NT2/D1 (cell line): ENCODE results near the gene PDE6G.

Experiments
- DNase-seq: peaks from one replicate; pipeline ENCODE4 v3.0.0-alpha.2; 2011; ENCODE audit warnings: low read depth, low spot score
- H3K27me3 ChIP-seq: 2 replicates; pipeline ENCODE4 v1.6.0; 2011; ENCODE audit warnings: mild to moderate bottlenecking; ENCODE audit not compliant: insufficient read length, insufficient read depth
- H3K36me3 ChIP-seq: 2 replicates; pipeline ENCODE4 v1.6.1; 2011; ENCODE audit warnings: mild to moderate bottlenecking, low read length, mixed read lengths; ENCODE audit not compliant: insufficient read depth, insufficient read length
- H3K4me1 ChIP-seq: 2 replicates; pipeline ENCODE4 v1.5.1; 2011; ENCODE audit not compliant: insufficient read depth, insufficient read length
- H3K4me3 ChIP-seq: 2 replicates; pipeline ENCODE4 v1.5.1; 2011; ENCODE audit warnings: low read depth; ENCODE audit not compliant: insufficient read length
- H3K9ac ChIP-seq: 2 replicates; pipeline ENCODE4 v1.6.0; 2011; ENCODE audit warnings: low read depth; ENCODE audit not compliant: insufficient read length
- H3K9me3 ChIP-seq: 2 replicates; pipeline ENCODE4 v1.5.1; 2011; ENCODE audit warnings: mild to moderate bottlenecking, low read length; ENCODE audit not compliant: insufficient read depth
- SUZ12 ChIP-seq: IDR thresholded peaks from 2 replicates; pipeline ENCODE4 v1.6.1; 2011; ENCODE audit not compliant: insufficient read length, insufficient read depth; ENCODE audit errors: extremely low read depth
- YY1 ChIP-seq: IDR thresholded peaks from 2 replicates; pipeline ENCODE4 v1.6.1; 2011; ENCODE audit not compliant: insufficient read length, insufficient read depth
- ZNF274 ChIP-seq: IDR thresholded peaks from 2 replicates; pipeline ENCODE4 v1.6.1; 2011; ENCODE audit warnings: mild to moderate bottlenecking, low read depth, low read length

PDE6G gene

DNA sequence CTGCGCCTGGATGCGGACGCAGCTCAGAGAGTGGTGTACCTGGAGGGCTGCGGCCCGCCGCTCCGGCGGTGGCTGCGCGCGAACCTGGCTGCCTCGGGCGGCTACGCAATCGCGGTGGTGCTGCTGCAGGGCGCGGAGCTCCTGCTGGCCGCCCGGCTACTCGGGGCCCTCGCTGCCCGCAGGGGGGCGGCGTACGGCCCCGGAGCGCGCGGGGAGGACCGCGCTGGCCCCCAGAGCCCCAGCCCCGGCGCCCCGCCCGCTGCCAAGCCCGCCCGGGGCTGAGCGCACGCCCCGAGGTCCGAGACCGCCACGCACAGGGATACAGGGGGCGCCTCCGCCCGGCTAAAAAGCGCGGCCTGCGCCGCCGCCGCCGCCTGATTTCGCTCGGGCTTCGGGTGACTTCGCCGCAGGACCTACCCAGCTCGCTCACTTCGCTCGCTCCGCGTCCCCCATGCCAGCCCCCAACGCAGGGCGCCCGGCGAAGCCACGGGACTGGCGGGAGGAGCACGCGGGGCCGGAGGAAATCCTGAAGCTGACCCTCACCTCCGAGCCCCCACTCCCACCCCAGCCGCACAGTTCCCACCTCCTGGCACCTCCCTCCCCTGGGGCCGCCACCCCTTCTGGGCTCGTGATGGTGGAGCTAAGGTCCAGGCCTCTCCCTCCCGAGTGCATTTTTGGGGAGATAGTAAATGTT is 8.2 kb downstream of the PDE6G start:
- Histone ChIP-seq H3K4me3 (peak overlapping the region; percentile 27), H3K9ac (peak overlapping the region; percentile 53), H3K9me3 (no peaks in the 10 kb centered on the region), H3K36me3 (no peaks in the 10 kb centered on the region), H3K4me1 (peaks cover 31% of the 10 kb centered on the region), H3K27me3 (peaks cover 15% of the 10 kb centered on the region)
- no peak for TF ChIP-seq ZNF274
- TF ChIP-seq SUZ12 = no peak
- no peak for DNase-seq

DNA sequence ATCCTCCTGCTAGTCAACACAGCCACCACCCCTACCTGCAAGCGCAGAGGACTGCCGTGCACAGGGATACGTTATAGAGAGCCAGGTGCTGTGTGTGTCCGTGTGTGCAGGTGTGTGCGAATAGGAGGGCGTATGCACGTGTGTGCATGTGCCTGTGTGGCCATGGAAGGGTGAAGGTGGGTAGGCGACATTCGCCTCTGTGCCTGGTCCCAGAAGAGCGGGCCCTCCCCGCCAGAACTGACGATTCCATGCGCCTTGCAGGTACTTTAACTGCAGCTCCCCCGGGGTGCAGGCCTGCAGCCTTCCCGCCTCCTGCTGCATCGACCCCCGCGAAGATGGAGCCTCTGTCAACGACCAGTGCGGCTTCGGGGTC is 8.7 kb downstream of the PDE6G start:
- no peak for DNase-seq
- TF ChIP-seq SUZ12 (no peak), ZNF274 (no peak)
- peaks cover 15% of the 10 kb centered on the region for H3K27me3 ChIP-seq
- peak overlapping the region; percentile 53 for H3K9ac ChIP-seq
- H3K9me3 ChIP-seq = no peaks in the 10 kb centered on the region
- peak overlapping the region; percentile 27 for H3K4me3 ChIP-seq
- peaks cover 30% of the 10 kb centered on the region for H3K4me1 ChIP-seq
- no peaks in the 10 kb centered on the region for H3K36me3 ChIP-seq

DNA sequence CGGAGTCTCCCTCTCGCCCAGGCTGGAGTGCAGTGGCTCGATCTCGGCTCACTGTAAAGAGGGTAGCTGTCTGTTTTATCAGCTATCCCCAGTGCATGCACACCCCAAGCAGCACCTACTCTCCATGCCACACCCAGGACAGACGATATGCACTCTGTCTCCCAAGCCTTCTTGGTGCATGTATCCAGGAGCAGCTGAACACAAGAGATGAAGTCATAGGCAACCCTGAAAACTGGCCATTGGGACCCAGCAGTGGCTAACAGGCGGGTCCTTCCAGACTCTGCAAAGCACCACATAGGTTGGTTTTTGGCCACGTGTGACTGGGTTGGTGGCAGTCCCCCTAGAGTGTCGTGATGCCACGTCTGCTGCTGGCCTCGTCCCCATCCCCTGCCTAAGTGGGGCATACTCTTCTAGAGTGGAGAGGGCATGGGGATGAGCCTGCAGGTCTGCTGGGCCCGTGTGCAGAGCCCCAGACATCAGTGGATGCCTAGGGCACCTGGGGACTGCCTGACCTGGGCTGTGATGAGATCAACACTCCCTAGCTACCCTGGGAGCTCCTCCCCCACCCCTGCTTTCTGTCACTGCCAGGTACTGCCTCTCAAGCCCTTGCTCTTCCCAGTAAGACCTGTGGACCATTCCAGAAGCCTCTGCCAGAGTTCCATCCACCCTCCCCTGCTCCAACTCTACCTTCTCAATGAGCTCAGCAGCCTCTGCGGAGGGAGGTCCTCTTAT is 9.3 kb downstream of the PDE6G start:
- Histone ChIP-seq H3K36me3 (no peaks in the 10 kb centered on the region), H3K4me1 (peaks cover 35% of the 10 kb centered on the region), H3K27me3 (peaks cover 15% of the 10 kb centered on the region), H3K9me3 (no peaks in the 10 kb centered on the region), H3K9ac (peak overlapping the region; percentile 53), H3K4me3 (no peak overlapping the region)
- DNase-seq = no peak
- TF ChIP-seq SUZ12 = no peak
- no peak for TF ChIP-seq YY1
- TF ChIP-seq ZNF274 = no peak

DNA sequence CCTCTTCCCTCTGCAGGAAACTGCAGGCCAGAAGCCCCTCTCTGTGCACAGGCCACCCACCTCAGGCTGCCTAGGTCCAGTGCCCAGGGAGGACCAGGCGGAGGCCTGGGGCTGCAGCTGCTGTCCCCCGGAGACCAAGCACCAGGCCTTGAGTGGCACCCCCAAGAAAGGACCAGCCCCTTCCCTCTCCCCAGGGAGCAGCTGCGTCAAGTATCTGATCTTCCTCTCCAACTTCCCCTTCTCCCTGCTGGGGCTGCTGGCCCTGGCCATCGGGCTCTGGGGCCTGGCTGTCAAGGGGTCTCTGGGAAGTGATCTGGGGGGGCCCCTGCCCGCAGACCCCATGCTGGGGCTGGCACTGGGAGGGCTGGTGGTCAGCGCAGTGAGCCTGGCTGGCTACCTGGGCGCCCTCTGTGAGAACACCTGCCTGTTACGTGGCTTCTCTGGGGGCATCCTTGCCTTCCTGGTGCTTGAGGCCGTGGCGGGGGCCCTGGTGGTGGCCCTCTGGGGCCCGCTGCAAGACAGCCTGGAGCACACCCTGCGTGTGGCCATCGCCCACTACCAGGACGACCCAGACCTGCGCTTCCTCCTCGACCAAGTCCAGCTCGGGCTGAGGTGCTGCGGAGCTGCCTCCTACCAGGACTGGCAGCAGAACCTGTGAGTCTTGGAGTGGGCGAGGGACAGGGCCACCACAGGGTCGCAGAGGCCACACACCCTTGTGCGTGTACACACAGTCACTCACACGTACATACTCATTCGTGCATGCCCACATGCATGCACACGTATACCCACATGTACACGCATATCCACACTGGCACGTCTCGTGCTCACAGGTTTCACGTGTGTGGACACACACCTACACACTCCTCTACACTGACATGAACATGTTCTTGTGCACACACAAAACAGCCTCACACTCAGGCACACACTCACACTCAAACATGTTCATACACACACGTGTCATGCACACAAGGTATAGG is 11.1 kb downstream of the PDE6G start:
- peaks cover 15% of the 10 kb centered on the region for H3K27me3 ChIP-seq
- H3K4me3 ChIP-seq = no peak overlapping the region
- peaks cover 20% of the 10 kb centered on the region for H3K4me1 ChIP-seq
- no peak overlapping the region for H3K9ac ChIP-seq
- H3K36me3 ChIP-seq = no peaks in the 10 kb centered on the region
- no peak for DNase-seq
- no peaks in the 10 kb centered on the region for H3K9me3 ChIP-seq
- TF ChIP-seq YY1 = no peak

DNA sequence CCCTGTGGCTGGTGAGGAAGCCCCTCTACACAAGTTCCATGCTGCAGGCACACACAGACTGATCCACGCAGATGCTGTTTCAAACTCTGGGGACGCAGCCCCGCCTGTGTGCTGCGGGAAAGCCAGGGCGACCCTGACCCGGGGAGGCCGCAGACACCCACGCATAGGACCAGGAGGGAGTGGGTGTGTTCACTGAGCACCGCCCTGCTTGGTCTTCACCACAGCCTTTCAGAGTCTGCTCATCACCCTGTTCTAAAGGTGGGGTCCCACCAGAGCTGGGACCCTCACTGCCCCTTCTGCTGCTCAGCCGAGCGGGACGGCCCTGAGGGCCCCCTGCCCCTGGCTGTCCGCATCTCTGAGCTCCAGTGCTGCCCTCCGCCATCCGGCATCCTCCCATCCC is 11.8 kb downstream of the PDE6G start:
- H3K4me3 ChIP-seq = no peak overlapping the region
- H3K4me1 ChIP-seq = peaks cover 19% of the 10 kb centered on the region
- H3K9me3 ChIP-seq = no peaks in the 10 kb centered on the region
- H3K36me3 ChIP-seq = no peaks in the 10 kb centered on the region
- TF ChIP-seq ZNF274 = no peak
- no peak for TF ChIP-seq SUZ12
- TF ChIP-seq YY1 = no peak
- no peak for DNase-seq
- H3K9ac ChIP-seq = no peak overlapping the region
- H3K27me3 ChIP-seq = peaks cover 15% of the 10 kb centered on the region

DNA sequence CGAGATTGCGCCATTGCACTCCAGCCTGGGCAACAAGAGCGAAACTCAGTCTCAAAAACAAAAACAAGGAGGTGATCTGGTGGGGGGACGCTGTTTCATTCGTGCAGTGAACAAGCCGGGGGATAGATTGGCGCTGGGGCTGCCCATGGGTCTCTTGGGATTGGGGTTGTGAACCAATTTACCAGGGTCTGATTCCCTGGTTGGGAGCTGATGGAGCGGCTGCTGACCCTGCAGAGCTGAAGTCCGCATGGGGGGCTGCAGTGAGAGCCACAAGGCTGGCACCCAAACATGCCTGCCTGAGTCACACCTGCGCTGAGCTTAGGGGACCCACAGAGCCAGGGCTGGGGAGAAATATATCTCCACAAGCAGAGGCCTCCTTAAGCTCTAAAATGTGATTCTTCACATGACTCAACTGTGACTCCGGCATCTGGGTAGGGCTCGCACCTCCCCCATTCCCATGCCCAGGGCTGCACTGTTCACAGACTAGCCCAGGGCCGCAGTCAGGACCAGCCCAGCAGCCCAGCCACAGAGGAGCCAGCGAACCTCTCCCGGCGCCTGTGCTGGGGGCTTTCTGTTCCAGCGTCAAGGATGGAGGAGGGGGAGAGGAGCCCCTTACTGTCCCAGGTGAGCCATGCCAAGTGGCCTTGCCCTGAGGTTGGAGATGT is 14.4 kb downstream of the PDE6G start:
- TF ChIP-seq ZNF274 = no peak
- TF ChIP-seq SUZ12 = no peak
- no peak for TF ChIP-seq YY1
- no peak for DNase-seq
- H3K9ac ChIP-seq = peak overlapping the region; percentile 36
- peaks cover 10% of the 10 kb centered on the region for H3K4me1 ChIP-seq
- H3K9me3 ChIP-seq = no peaks in the 10 kb centered on the region
- H3K27me3 ChIP-seq = no peaks in the 10 kb centered on the region
- H3K4me3 ChIP-seq = no peak overlapping the region
- no peaks in the 10 kb centered on the region for H3K36me3 ChIP-seq

DNA sequence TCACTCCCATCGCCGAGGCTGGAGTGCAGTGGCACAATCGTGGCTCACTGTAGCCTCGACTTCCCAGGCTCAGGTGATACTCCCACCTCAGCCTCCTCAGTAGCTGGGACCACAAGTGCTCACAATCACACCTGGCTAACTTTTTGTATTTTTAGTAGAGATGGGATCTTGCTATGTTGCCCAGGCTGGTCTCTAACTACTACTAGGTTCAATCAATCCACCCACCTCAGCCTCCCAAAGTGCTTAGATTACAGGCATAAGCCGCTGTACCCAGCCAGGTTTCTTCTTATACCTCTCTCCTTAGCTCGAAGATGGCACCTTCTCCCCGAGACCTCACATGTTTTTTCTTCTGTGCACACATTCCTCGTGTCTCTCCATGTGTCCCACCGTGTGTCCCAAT is 16.3 kb downstream of the PDE6G start:
- Histone ChIP-seq H3K36me3 (peaks cover 6% of the 10 kb centered on the region), H3K27me3 (no peaks in the 10 kb centered on the region), H3K4me3 (no peak overlapping the region), H3K4me1 (peaks cover 10% of the 10 kb centered on the region), H3K9ac (no peak overlapping the region), H3K9me3 (no peaks in the 10 kb centered on the region)
- no peak for DNase-seq
- TF ChIP-seq ZNF274 = no peak
- no peak for TF ChIP-seq YY1
- TF ChIP-seq SUZ12 = no peak
